Measurements from ENCODE around the gene PHKA1. TPM values are rescaled to one million over a fixed set of nuclear protein-coding genes. Genes with fewer than 3 reads are reported as not detected.
A peak's percentile ranks its signal among the peaks of the same experiment; 100 is the strongest.

The PHKA1 gene
- total RNA-seq, 2 donors from 2014 or later, result 6.7 to 10.2 TPM

DNA sequence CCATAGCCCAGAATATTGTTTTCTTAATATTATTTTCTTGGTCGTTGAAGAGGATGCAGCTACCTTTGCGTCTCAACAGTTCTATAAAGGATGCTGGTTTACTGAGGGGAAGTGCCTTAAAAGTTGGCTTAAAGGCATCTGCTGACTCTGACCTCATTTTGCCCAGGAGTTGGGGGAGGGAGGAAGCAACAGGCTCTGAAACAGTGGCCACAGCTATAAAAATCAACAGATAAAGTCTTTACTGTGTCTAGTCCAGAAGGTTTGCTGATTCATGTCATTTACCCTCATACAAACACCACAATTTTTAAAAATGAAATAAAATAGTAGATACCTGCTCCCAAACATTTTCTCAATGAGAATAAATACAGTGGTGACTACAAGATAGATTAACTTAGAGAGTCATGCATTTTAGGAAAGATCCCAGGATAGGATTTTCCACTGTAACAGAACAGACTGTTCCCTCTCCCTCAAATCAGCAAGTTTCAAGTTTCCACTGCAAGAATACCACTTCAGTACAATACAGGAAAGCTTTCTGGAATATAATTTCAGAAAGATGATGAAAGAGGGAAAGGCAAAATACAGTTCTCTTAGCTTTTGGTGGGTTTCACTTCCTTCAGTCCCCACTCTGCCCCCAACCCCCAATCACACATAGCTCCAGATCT lies 1.9 kb downstream of the PHKA1 start:
- Histone ChIP-seq H3K27ac (ENCODE audit: low read depth, low read length) (no peak overlapping the region), H3K9ac (ENCODE audit: extremely low read depth, low read length, poor library complexity, severe bottlenecking) (no peak overlapping the region), H3K4me1 (ENCODE audit: control insufficient read depth, insufficient read depth, low read length) (no peaks in the 10 kb centered on the region), H3K9me3 (ENCODE audit: control insufficient read depth, low read length) (no peaks in the 10 kb centered on the region), H3K36me3 (ENCODE audit: control insufficient read depth, insufficient read depth, low read length) (no peaks in the 10 kb centered on the region), H3K27me3 (ENCODE audit: control insufficient read depth, insufficient read depth, low read length, poor library complexity, severe bottlenecking) (no peaks in the 10 kb centered on the region), H3K4me3 (ENCODE audit: low read length) (no peak overlapping the region)
- peaks cover 38% of the 10 kb centered on the region for H3K9me3 Mint-ChIP-seq
- peak overlapping the region; percentile 60 for H3K4me3 Mint-ChIP-seq
- peaks cover 2% of the 10 kb centered on the region for H3K4me1 Mint-ChIP-seq
- DNase-seq, result no peak
- TF ChIP-seq, protein P1, sequence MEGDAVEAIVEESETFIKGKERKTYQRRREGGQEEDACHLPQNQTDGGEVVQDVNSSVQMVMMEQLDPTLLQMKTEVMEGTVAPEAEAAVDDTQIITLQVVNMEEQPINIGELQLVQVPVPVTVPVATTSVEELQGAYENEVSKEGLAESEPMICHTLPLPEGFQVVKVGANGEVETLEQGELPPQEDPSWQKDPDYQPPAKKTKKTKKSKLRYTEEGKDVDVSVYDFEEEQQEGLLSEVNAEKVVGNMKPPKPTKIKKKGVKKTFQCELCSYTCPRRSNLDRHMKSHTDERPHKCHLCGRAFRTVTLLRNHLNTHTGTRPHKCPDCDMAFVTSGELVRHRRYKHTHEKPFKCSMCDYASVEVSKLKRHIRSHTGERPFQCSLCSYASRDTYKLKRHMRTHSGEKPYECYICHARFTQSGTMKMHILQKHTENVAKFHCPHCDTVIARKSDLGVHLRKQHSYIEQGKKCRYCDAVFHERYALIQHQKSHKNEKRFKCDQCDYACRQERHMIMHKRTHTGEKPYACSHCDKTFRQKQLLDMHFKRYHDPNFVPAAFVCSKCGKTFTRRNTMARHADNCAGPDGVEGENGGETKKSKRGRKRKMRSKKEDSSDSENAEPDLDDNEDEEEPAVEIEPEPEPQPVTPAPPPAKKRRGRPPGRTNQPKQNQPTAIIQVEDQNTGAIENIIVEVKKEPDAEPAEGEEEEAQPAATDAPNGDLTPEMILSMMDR (conservative IDR thresholded peaks at IDR 0.05), result no peak
- no peak overlapping the region for H3K27ac Mint-ChIP-seq
- H3K36me3 Mint-ChIP-seq (ENCODE audit: low read depth), result peaks cover 3% of the 10 kb centered on the region
- H3K27me3 Mint-ChIP-seq (ENCODE audit: insufficient read depth), result no peaks in the 10 kb centered on the region
- WGBS, 2 experiments (ENCODE audit: insufficient coverage in 1 of 2, insufficient read length in 1 of 2), result 95% methylated on average over 2 of the region's 2 CpGs; no CpG with 5 or more reads in 1 of the 2 experiments

DNA sequence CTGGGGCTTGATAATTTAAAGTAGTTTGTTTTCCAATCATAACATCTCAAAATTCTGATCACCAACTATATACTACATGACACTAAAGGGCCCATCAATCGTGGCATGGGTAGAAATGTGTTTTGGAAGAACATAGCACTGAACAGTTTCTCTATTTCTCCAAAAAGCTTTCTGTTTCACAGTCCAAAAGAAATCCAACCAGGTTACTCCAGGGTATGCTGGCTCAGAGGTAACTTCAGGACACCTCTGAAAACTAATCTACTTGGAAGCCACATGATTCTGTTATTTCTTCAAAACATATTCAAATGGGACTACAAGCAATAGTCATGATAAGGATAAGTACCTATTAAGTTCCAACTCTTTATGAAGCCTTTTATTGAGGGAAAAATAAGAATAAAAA lies 8.3 kb downstream of the PHKA1 start:
- TF ChIP-seq, protein P1 (conservative IDR thresholded peaks at IDR 0.05), result no peak
- H3K9me3 ChIP-seq (ENCODE audit: control insufficient read depth, low read length), result no peaks in the 10 kb centered on the region
- WGBS, 2 experiments (ENCODE audit: insufficient coverage in 1 of 2, insufficient read length in 1 of 2), result no CpG with 5 or more reads among the region's 1 CpG
- DNase-seq, result no peak
- no peak overlapping the region for H3K4me3 Mint-ChIP-seq
- no peak overlapping the region for H3K4me3 ChIP-seq (ENCODE audit: low read length)
- no peaks in the 10 kb centered on the region for H3K4me1 ChIP-seq (ENCODE audit: control insufficient read depth, insufficient read depth, low read length)
- H3K27me3 ChIP-seq (ENCODE audit: control insufficient read depth, insufficient read depth, low read length, poor library complexity, severe bottlenecking), result no peaks in the 10 kb centered on the region
- H3K27me3 Mint-ChIP-seq (ENCODE audit: insufficient read depth), result no peaks in the 10 kb centered on the region
- no peaks in the 10 kb centered on the region for H3K4me1 Mint-ChIP-seq
- no peaks in the 10 kb centered on the region for H3K36me3 ChIP-seq (ENCODE audit: control insufficient read depth, insufficient read depth, low read length)
- no peak overlapping the region for H3K27ac ChIP-seq (ENCODE audit: low read depth, low read length)
- H3K27ac Mint-ChIP-seq, result no peak overlapping the region
- H3K36me3 Mint-ChIP-seq (ENCODE audit: low read depth), result peaks cover 19% of the 10 kb centered on the region
- peaks cover 41% of the 10 kb centered on the region for H3K9me3 Mint-ChIP-seq
- no peak overlapping the region for H3K9ac ChIP-seq (ENCODE audit: extremely low read depth, low read length, poor library complexity, severe bottlenecking)

DNA sequence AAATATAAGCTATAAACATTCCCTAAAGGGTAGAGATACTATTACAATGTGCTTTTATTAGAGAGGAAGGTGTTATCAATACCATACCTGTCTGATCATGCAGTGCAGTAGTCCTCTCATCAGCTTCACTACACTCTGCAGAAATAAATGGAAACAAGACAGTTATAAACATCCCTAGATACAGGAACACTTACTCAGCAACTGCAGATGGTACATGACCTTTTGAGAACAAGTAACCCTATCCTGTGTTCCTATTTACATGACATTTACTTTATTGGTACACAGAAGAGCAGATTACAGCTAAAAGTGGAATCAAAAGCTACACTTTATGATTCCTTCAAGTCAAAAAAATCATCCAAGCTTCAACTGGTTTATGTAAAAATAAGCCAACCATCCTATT lies 9.0 kb downstream of the PHKA1 start:
- no peak overlapping the region for H3K27ac Mint-ChIP-seq
- no peak overlapping the region for H3K4me3 Mint-ChIP-seq

More for the DNA sequence above, 9.0 kb downstream of the PHKA1 start:
- no peak overlapping the region for H3K4me3 ChIP-seq (ENCODE audit: low read length)
- Mint-ChIP-seq H3K9me3 (peaks cover 47% of the 10 kb centered on the region), H3K4me1 (no peaks in the 10 kb centered on the region), H3K27me3 (ENCODE audit: insufficient read depth) (no peaks in the 10 kb centered on the region), H3K36me3 (ENCODE audit: low read depth) (peaks cover 23% of the 10 kb centered on the region)
- no peaks in the 10 kb centered on the region for H3K9me3 ChIP-seq (ENCODE audit: control insufficient read depth, low read length)
- no peak for DNase-seq
- H3K4me1 ChIP-seq (ENCODE audit: control insufficient read depth, insufficient read depth, low read length), result no peaks in the 10 kb centered on the region
- H3K27ac ChIP-seq (ENCODE audit: low read depth, low read length), result no peak overlapping the region
- no peaks in the 10 kb centered on the region for H3K36me3 ChIP-seq (ENCODE audit: control insufficient read depth, insufficient read depth, low read length)
- TF ChIP-seq, protein P1 (conservative IDR thresholded peaks at IDR 0.05), result no peak
- H3K27me3 ChIP-seq (ENCODE audit: control insufficient read depth, insufficient read depth, low read length, poor library complexity, severe bottlenecking), result no peaks in the 10 kb centered on the region
- H3K9ac ChIP-seq (ENCODE audit: extremely low read depth, low read length, poor library complexity, severe bottlenecking), result no peak overlapping the region

Measured in endodermal cell (in vitro differentiated cells).